SK-N-MC (cell line): ENCODE measurements around the gene GKN1.

ENCODE experiments used
- EZH2 ChIP-seq: fragments of 200-600 bp; sonication (generic); IDR thresholded peaks from one replicate; pipeline ENCODE4 v1.6.1; 2017; ENCODE audit warnings: antibody characterized with exemption
- POLR2AphosphoS5 ChIP-seq: IDR thresholded peaks from 2 replicates; pipeline ENCODE4 v1.6.1; 2012; ENCODE audit warnings: mild to moderate bottlenecking, low read depth, low read length, borderline replicate concordance

- TF ChIP-seq POLR2AphosphoS5: no peak
- TF ChIP-seq EZH2: no peak
These were observed 39.7 kb downstream of the GKN1 start for GRCh38 chr2:69013840-69014821.
